ENCODE results near the gene CNTNAP5. TPM values are rescaled to one million over a fixed set of nuclear protein-coding genes. Genes with fewer than 3 reads are reported as not detected.

CNTNAP5 gene
- total and polyA plus RNA-seq, 4 donors: not detected

GRCh38 chr2:124547700-124548099, 522.6 kb downstream of the CNTNAP5 start:
- WGBS: 53% methylated on average over 3 of the region's 3 CpGs
- H3K9ac ChIP-seq (ENCODE audit: low read depth in 1 of 2, low read length in 2 of 2): no peak overlapping the region
- no peak for DNase-seq (ENCODE audit: low spot score)
- H3K4me1 ChIP-seq (ENCODE audit: control insufficient read depth in 4 of 4, insufficient read depth in 4 of 4, low read length in 3 of 4): no peaks in the 10 kb centered on the region
- H3K27ac ChIP-seq (ENCODE audit: low read depth in 1 of 2, low read length in 2 of 2): no peak overlapping the region
- no peak overlapping the region for H3K4me3 ChIP-seq (ENCODE audit: low read depth in 1 of 3, low read length in 3 of 3)
- H3K27me3 ChIP-seq (ENCODE audit: control insufficient read depth in 4 of 4, insufficient read depth in 4 of 4, low read length in 3 of 4): peaks cover 0 to 3% (median 0%) of the 10 kb centered on the region in 4 donors
- H3K36me3 ChIP-seq (ENCODE audit: control insufficient read depth in 4 of 4, insufficient read depth in 3 of 4, low read depth in 1 of 4, low read length in 3 of 4): no peaks in the 10 kb centered on the region
- H3K9me3 ChIP-seq (ENCODE audit: control insufficient read depth in 4 of 4, low read length in 3 of 4): no peaks in the 10 kb centered on the region
- no peak for TF ChIP-seq RAD21 (IDR thresholded peaks at IDR 0.05)
- TF ChIP-seq YY1 (IDR thresholded peaks at IDR 0.05): no peak
- no peak for TF ChIP-seq CTCF (IDR thresholded peaks at IDR 0.05; ENCODE audit: low read depth, low read length, missing input control)
- TF ChIP-seq HNF4G (IDR thresholded peaks at IDR 0.05): no peak
- TF ChIP-seq ATF3 (IDR thresholded peaks at IDR 0.05): no peak
- TF ChIP-seq NR2F2 (IDR thresholded peaks at IDR 0.05): no peak
- no peak for TF ChIP-seq RXRA (IDR thresholded peaks at IDR 0.05)
- no peak for TF ChIP-seq SP1 (IDR thresholded peaks at IDR 0.05)
- no peak for TF ChIP-seq FOXA2 (IDR thresholded peaks at IDR 0.05)
- no peak for TF ChIP-seq JUND (IDR thresholded peaks at IDR 0.05)
- no peak for TF ChIP-seq ZBTB33 (IDR thresholded peaks at IDR 0.05)
- no peak for TF ChIP-seq FOXA1 (IDR thresholded peaks at IDR 0.05)
- no peak for TF ChIP-seq HNF4A (conservative IDR thresholded peaks at IDR 0.05)
- no peak for TF ChIP-seq GABPA (IDR thresholded peaks at IDR 0.05 in 1 of 2, conservative IDR thresholded peaks at IDR 0.05 in 1 of 2)
- TF ChIP-seq TAF1 (conservative IDR thresholded peaks at IDR 0.05): no peak
- no peak for TF ChIP-seq MAX (IDR thresholded peaks at IDR 0.05)
- no peak for TF ChIP-seq REST (IDR thresholded peaks at IDR 0.05)
